ENCODE data around the gene C6orf132.

C6orf132 gene

GRCh38 chr6:42135161-42135560, 7.3 kb downstream of the C6orf132 start:
- no peak for DNase-seq (ENCODE audit: low read depth)

- no peak for DNase-seq (ENCODE audit: low read depth)
Observed at GRCh38 chr6:42133926-42134325, 8.5 kb downstream of the C6orf132 start.

- DNase-seq (ENCODE audit: low read depth): peak; percentile 35
Observed at GRCh38 chr6:42131531-42131930, 10.9 kb downstream of the C6orf132 start.

GRCh38 chr6:42129360-42129676, 13.1 kb downstream of the C6orf132 start:
- DNase-seq (ENCODE audit: low read depth): no peak

GRCh38 chr6:42128460-42129359, 13.7 kb downstream of the C6orf132 start:
- DNase-seq (ENCODE audit: low read depth): no peak

- DNase-seq (ENCODE audit: low read depth): no peak
Observed at GRCh38 chr6:42125663-42126062, 16.8 kb downstream of the C6orf132 start.

- no peak for DNase-seq (ENCODE audit: low read depth)
Observed at GRCh38 chr6:42125231-42125630, 17.2 kb downstream of the C6orf132 start.

- DNase-seq (ENCODE audit: low read depth): no peak
Observed at GRCh38 chr6:42124223-42124836, 18.1 kb downstream of the C6orf132 start.

- DNase-seq (ENCODE audit: low read depth): no peak
Observed at GRCh38 chr6:42123379-42124103, 18.9 kb downstream of the C6orf132 start.

- no peak for DNase-seq (ENCODE audit: low read depth)
Observed at GRCh38 chr6:42120895-42121865, 21.2 kb downstream of the C6orf132 start.

- no peak for DNase-seq (ENCODE audit: low read depth)
Observed at GRCh38 chr6:42118162-42119001, 24.0 kb downstream of the C6orf132 start.

- DNase-seq (ENCODE audit: low read depth): no peak
Observed at GRCh38 chr6:42117843-42118161, 24.6 kb downstream of the C6orf132 start.

- no peak for DNase-seq (ENCODE audit: low read depth)
Observed at GRCh38 chr6:42113936-42114636, 28.3 kb downstream of the C6orf132 start.

GRCh38 chr6:42112351-42112750, 30.1 kb downstream of the C6orf132 start:
- no peak for DNase-seq (ENCODE audit: low read depth)

- DNase-seq (ENCODE audit: low read depth): no peak
Observed at GRCh38 chr6:42110683-42111082, 31.7 kb downstream of the C6orf132 start.

- no peak for DNase-seq (ENCODE audit: low read depth)
Observed at GRCh38 chr6:42108071-42108470, 34.3 kb downstream of the C6orf132 start.

- DNase-seq (ENCODE audit: low read depth): no peak
Observed at GRCh38 chr6:42106112-42107023, 36.1 kb downstream of the C6orf132 start.

GRCh38 chr6:42105709-42106108, 36.7 kb downstream of the C6orf132 start:
- DNase-seq (ENCODE audit: low read depth): no peak

GRCh38 chr6:42105156-42105648, 37.2 kb downstream of the C6orf132 start:
- no peak for DNase-seq (ENCODE audit: low read depth)
